WTC11 (cell line): ENCODE results near the gene CTBP1.
"Not testable (repeated sequence)": the region's sequence is repeated elsewhere in the genome, so short reads cannot be mapped to it uniquely, and the experiment has no call there.

ENCODE experiments used
- TCF7 ChIP-seq: sonication (generic); formaldehyde crosslinking; IDR thresholded peaks from 2 replicates; pipeline ENCODE4 v1.8.0; 2022; ENCODE audit warnings: mild to moderate bottlenecking, low read depth, missing genetic modification reagents, moderate library complexity
- TF ChIP-seq, protein P1 (sequence below): sonication (generic); formaldehyde crosslinking; IDR thresholded peaks from 2 replicates; pipeline ENCODE4 v1.8.1; 2023; ENCODE audit warnings: mild to moderate bottlenecking, missing genetic modification reagents, moderate library complexity
- TF ChIP-seq, protein P2 (sequence below): fragments of 200-600 bp; IDR thresholded peaks from 2 replicates; pipeline ENCODE4 v1.8.0; 2022; ENCODE audit warnings: antibody characterized with exemption
- TF ChIP-seq, protein P3 (sequence below): sonication (generic); formaldehyde crosslinking; IDR thresholded peaks from 2 replicates; pipeline ENCODE4 v1.8.1; 2022; ENCODE audit warnings: low read depth, missing genetic modification reagents, borderline replicate concordance

DNA sequence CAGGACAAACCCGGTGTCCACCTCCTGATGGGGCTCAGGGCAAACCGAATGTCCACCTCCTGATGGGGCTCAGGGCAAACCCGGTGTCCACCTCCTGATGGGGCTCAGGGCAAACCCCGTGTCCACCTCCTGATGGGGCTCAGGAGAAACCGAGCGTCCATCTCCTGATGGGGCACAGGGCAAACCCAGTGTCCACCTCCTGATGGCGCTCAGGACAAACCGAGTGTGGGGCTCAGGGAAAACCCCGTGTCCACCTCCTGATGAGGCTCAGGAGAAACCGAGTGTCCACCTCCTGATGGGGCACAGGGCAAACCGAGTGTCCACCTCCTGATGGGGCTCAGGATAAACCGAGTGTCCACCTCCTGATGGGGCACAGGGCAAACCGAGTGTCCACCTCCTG, 12.1 kb downstream of the CTBP1 start:
- TF ChIP-seq, protein P1, sequence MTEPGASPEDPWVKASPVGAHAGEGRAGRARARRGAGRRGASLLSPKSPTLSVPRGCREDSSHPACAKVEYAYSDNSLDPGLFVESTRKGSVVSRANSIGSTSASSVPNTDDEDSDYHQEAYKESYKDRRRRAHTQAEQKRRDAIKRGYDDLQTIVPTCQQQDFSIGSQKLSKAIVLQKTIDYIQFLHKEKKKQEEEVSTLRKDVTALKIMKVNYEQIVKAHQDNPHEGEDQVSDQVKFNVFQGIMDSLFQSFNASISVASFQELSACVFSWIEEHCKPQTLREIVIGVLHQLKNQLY (CRISPR knock-in tag) = not testable (repeated sequence)
- TF ChIP-seq, protein P2, sequence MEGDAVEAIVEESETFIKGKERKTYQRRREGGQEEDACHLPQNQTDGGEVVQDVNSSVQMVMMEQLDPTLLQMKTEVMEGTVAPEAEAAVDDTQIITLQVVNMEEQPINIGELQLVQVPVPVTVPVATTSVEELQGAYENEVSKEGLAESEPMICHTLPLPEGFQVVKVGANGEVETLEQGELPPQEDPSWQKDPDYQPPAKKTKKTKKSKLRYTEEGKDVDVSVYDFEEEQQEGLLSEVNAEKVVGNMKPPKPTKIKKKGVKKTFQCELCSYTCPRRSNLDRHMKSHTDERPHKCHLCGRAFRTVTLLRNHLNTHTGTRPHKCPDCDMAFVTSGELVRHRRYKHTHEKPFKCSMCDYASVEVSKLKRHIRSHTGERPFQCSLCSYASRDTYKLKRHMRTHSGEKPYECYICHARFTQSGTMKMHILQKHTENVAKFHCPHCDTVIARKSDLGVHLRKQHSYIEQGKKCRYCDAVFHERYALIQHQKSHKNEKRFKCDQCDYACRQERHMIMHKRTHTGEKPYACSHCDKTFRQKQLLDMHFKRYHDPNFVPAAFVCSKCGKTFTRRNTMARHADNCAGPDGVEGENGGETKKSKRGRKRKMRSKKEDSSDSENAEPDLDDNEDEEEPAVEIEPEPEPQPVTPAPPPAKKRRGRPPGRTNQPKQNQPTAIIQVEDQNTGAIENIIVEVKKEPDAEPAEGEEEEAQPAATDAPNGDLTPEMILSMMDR = not testable (repeated sequence)
- TF ChIP-seq, protein P3, sequence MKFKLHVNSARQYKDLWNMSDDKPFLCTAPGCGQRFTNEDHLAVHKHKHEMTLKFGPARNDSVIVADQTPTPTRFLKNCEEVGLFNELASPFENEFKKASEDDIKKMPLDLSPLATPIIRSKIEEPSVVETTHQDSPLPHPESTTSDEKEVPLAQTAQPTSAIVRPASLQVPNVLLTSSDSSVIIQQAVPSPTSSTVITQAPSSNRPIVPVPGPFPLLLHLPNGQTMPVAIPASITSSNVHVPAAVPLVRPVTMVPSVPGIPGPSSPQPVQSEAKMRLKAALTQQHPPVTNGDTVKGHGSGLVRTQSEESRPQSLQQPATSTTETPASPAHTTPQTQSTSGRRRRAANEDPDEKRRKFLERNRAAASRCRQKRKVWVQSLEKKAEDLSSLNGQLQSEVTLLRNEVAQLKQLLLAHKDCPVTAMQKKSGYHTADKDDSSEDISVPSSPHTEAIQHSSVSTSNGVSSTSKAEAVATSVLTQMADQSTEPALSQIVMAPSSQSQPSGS (CRISPR knock-in tag) = not testable (repeated sequence)
- not testable (repeated sequence) for TF ChIP-seq TCF7
